GM23248 (cell line): Measurements from ENCODE around the gene RNF125. TPM values are rescaled to one million over a fixed set of nuclear protein-coding genes. Genes with fewer than 3 reads are reported as not detected.
A peak's percentile ranks its signal among the peaks of the same experiment; 100 is the strongest.

Experiments
- DNase-seq: peaks from one replicate; pipeline ENCODE4 v3.0.0-alpha.2; 2015
- H2AFZ ChIP-seq: fragments of 200-600 bp; sonication (generic); 2 replicates; pipeline ENCODE4 v1.6.1; 2016; ENCODE audit warnings: antibody characterized with exemption
- H3F3A ChIP-seq: fragments of 200-600 bp; sonication (generic); 2 replicates; pipeline ENCODE4 v1.6.1; 2016; ENCODE audit warnings: mild to moderate bottlenecking, antibody characterized with exemption, mixed run types; ENCODE audit not compliant: insufficient read depth
- H3K27ac ChIP-seq: fragments of 200-600 bp; sonication (generic); 2 replicates; pipeline ENCODE4 v1.5.1; 2016; ENCODE audit warnings: mild to moderate bottlenecking
- H3K27me3 ChIP-seq: fragments of 200-600 bp; sonication (generic); replicated peaks from 2 replicates; pipeline ENCODE4 v1.6.1; 2016; ENCODE audit warnings: mild to moderate bottlenecking; ENCODE audit not compliant: insufficient read depth
- H3K36me3 ChIP-seq: fragments of 200-600 bp; sonication (generic); 2 replicates; pipeline ENCODE4 v1.6.1; 2016; ENCODE audit warnings: low read depth, mild to moderate bottlenecking
- H3K4me1 ChIP-seq: fragments of 200-600 bp; sonication (generic); 2 replicates; pipeline ENCODE4 v1.6.1; 2016; ENCODE audit warnings: mild to moderate bottlenecking; ENCODE audit not compliant: insufficient read depth
- H3K4me2 ChIP-seq: fragments of 200-600 bp; sonication (generic); one replicate; pipeline ENCODE4 v1.6.1; 2016; ENCODE audit warnings: mild to moderate bottlenecking; ENCODE audit not compliant: unreplicated experiment
- H3K4me3 ChIP-seq: fragments of 200-600 bp; sonication (generic); 2 replicates; pipeline ENCODE4 v1.5.1; 2016; ENCODE audit warnings: mild to moderate bottlenecking
- H3K79me2 ChIP-seq: fragments of 200-600 bp; sonication (generic); 2 replicates; pipeline ENCODE4 v1.6.1; 2016; ENCODE audit warnings: mild to moderate bottlenecking; ENCODE audit not compliant: insufficient read depth
- H3K9ac ChIP-seq: fragments of 200-600 bp; sonication (generic); 2 replicates; pipeline ENCODE4 v1.6.1; 2016; ENCODE audit warnings: mild to moderate bottlenecking
- H3K9me2 ChIP-seq: fragments of 200-600 bp; sonication (generic); 2 replicates; pipeline ENCODE4 v1.6.1; 2016; ENCODE audit warnings: mixed run types, mild to moderate bottlenecking, moderate library complexity; ENCODE audit not compliant: insufficient read depth
- H3K9me3 ChIP-seq: fragments of 200-600 bp; sonication (generic); one replicate; pipeline ENCODE4 v1.6.1; 2017; ENCODE audit warnings: low read depth
- H4K20me1 ChIP-seq: fragments of 200-600 bp; sonication (generic); 2 replicates; pipeline ENCODE4 v1.6.0; 2016; ENCODE audit not compliant: insufficient read depth
- EZH2 ChIP-seq: fragments of 200-600 bp; sonication (generic); IDR thresholded peaks from 2 replicates; pipeline ENCODE4 v1.6.1; 2018; ENCODE audit warnings: antibody characterized with exemption, mild to moderate bottlenecking; ENCODE audit not compliant: insufficient read depth, poor library complexity, severe bottlenecking
- EZH2phosphoT487 ChIP-seq: fragments of 200-600 bp; sonication (generic); IDR thresholded peaks from 2 replicates; pipeline ENCODE4 v1.6.1; 2018; ENCODE audit warnings: antibody characterized with exemption, moderate library complexity, mild to moderate bottlenecking, low read depth; ENCODE audit not compliant: insufficient read depth
- WGBS, 2 experiments: methylation state at CpG; one replicate each; pipeline ENCODE4 v1.1.6; 2015 to 2017; ENCODE audit warnings: low lambda C conversion rate in 2 of 2, low coverage in 1 of 2; ENCODE audit errors: missing lambda C conversion rate in 2 of 2; 5-methylcytosine and 5-hydroxymethylcytosine counted together
- in situ Hi-C: fragments of 300-500 bp; cut with MboI; formaldehyde crosslinking; loops from 2 replicates; pipeline ENCODE4 v1.15.0; 2020
- polyA plus RNA-seq: library from polyadenylated mRNA; unstranded; fragments of >200 nt; fragmentation: Nextera tagmentation; extraction: Ambion mirVana; gene quantifications from 2 replicates; pipeline ENCODE4 v1.2.1, GENCODE V29; 2016
- total RNA-seq: library from RNA; depleted of rRNA; stranded (reverse); fragments of >200 nt; shearing (Covaris generic); gene quantifications from 2 replicates; pipeline ENCODE4 v1.2.3, GENCODE V29; 2014

The RNF125 gene
- total and polyA plus RNA-seq, 2 experiments from 2014 or later = 0.18 to 0.32 TPM

DNA sequence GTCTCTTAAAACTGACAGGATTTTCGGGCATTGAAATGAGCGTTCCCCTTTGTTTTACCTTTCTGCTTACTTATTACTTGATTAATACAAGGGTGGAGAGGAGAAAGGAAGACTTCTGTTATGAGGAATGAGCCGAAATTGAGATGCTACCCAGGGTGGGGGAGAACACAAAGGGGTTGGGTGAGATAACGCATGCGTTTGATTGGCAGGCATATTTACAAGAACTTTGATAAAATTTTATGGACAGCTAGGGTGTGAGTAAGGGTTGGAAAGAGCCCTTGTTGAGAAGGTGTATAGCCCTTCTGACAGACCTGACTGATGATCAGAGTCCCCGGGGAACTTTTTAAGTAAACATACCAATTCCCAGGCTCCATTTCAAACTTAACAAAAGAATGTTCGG lies 74.9 kb downstream of the RNF125 start:
- 19 to 24% methylated on average over 7 of the region's 7 CpGs for WGBS, 2 experiments
- peaks cover 11% of the 10 kb centered on the region; the same call in 1 of the 2 replicates for H3K4me1 ChIP-seq
- peak overlapping the region; percentile 88 for H3K27ac ChIP-seq
- in situ Hi-C loops = no loop called here
- peaks cover 12% of the 10 kb centered on the region for H3F3A ChIP-seq
- H4K20me1 ChIP-seq = no peaks in the 10 kb centered on the region
- H3K9me2 ChIP-seq = no peaks in the 10 kb centered on the region
- peaks cover 56% of the 10 kb centered on the region for H3K79me2 ChIP-seq
- peak overlapping the region; percentile 97 for H3K9ac ChIP-seq
- no peak for DNase-seq
- no peaks in the 10 kb centered on the region for H3K27me3 ChIP-seq
- H3K9me3 ChIP-seq = no peaks in the 10 kb centered on the region
- no peaks in the 10 kb centered on the region for H3K36me3 ChIP-seq
- peak overlapping the region; percentile 78 for H2AFZ ChIP-seq
- H3K4me3 ChIP-seq = peak overlapping the region; percentile 92
- TF ChIP-seq EZH2phosphoT487 (no peak), EZH2 (no peak)
- H3K4me2 ChIP-seq = peak overlapping the region; percentile 93

DNA sequence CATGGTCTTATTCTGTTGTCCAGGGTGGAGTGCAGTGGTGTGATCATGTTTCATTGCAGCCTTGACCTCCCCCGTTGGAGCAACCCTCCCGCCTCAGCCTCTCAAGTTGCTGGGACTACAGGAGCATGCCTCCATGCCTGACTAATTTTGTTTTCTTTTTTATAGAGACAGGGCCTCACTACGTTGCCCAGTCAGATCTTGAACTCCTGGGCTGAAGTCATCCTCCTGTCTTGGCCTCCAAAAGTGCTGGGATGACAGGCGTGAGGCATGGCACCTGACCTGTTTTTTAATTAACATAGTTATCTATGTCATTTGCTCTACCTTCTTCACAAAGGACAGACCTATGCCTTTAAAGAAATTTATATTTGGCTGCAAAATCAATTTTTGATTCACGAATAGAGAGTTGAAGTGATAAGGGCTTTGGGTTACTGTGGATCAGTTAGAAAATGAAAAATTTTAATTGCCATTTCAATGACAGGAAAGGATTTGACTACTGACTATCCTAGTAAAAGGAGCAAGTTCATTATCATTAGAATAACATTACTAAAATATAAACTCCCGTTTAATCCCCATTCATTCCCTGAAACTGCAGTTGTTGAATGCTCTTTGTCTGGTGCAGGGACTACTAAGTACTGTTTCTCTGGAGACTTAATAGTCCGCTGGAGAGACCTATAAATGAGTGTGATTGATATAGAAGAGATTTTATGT lies 76.7 kb downstream of the RNF125 start:
- Histone ChIP-seq H3K9me3 (no peaks in the 10 kb centered on the region), H3K4me2 (no peak overlapping the region), H3K4me1 (peaks cover 11% of the 10 kb centered on the region; the same call in 1 of the 2 replicates), H3K9me2 (no peaks in the 10 kb centered on the region), H3K27me3 (no peaks in the 10 kb centered on the region), H2AFZ (no peak overlapping the region), H3K27ac (no peak overlapping the region), H3K9ac (no peak overlapping the region), H3K79me2 (peaks cover 74% of the 10 kb centered on the region), H3K36me3 (no peaks in the 10 kb centered on the region), H4K20me1 (no peaks in the 10 kb centered on the region), H3K4me3 (no peak overlapping the region), H3F3A (peaks cover 12% of the 10 kb centered on the region)
- in situ Hi-C loops = no loop called here
- no peak for DNase-seq
- WGBS, 2 experiments = 86 to 90% methylated on average over 7 of the region's 7 CpGs
- TF ChIP-seq EZH2phosphoT487 = no peak
- TF ChIP-seq EZH2 = no peak

- in situ Hi-C loops = no loop called here
These were observed 77.2 kb downstream of the RNF125 start for GRCh38 chr18:32095900-32096229.

GRCh38 chr18:32096946-32097345 lies 78.3 kb downstream of the RNF125 start:
- Histone ChIP-seq H4K20me1 (no peaks in the 10 kb centered on the region), H3K4me2 (no peak overlapping the region), H3K9me3 (no peaks in the 10 kb centered on the region), H3K4me3 (no peak overlapping the region), H3K4me1 (peaks cover 8% of the 10 kb centered on the region; the same call in 1 of the 2 replicates), H3K79me2 (peaks cover 90% of the 10 kb centered on the region), H3K9me2 (no peaks in the 10 kb centered on the region), H3F3A (peaks cover 8% of the 10 kb centered on the region), H3K9ac (no peak overlapping the region), H3K36me3 (no peaks in the 10 kb centered on the region), H2AFZ (no peak overlapping the region), H3K27ac (no peak overlapping the region), H3K27me3 (no peaks in the 10 kb centered on the region)
- TF ChIP-seq EZH2phosphoT487 = no peak
- TF ChIP-seq EZH2 = no peak
- DNase-seq = no peak
- WGBS, 2 experiments = 98% methylated on average over 2 of the region's 2 CpGs
- in situ Hi-C loops = no loop called here

More at GRCh38 chr18:32095900-32096229, 77.2 kb downstream of the RNF125 start:
- TF ChIP-seq EZH2phosphoT487 = no peak
- Histone ChIP-seq H3K4me2 (no peak overlapping the region), H3K27me3 (no peaks in the 10 kb centered on the region), H3K79me2 (peaks cover 79% of the 10 kb centered on the region), H3K27ac (no peak overlapping the region), H3K36me3 (no peaks in the 10 kb centered on the region), H2AFZ (no peak overlapping the region), H4K20me1 (no peaks in the 10 kb centered on the region), H3K9ac (no peak overlapping the region), H3F3A (peaks cover 12% of the 10 kb centered on the region), H3K9me3 (no peaks in the 10 kb centered on the region), H3K4me1 (peaks cover 11% of the 10 kb centered on the region; the same call in 1 of the 2 replicates), H3K4me3 (no peak overlapping the region), H3K9me2 (no peaks in the 10 kb centered on the region)
- DNase-seq = no peak
- WGBS, 2 experiments = 88 to 96% methylated on average over 4 of the region's 4 CpGs

DNA sequence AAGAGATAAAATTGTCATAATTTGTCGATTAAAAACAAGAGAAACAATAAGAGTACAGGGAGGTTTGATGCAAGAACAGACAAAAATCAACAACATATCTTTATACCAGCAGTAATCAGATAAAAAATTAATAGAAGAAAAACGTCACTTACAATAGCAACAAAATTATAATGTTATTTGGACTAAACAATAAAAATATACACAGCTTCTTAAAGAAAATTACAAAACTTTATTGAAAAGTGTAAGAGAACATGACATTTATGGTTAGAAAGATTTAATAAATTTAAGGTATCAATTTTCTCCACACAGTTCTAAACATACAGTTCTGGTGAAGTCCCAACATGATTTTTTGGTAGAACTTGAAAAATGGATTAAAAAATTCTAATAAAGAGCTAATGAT lies 85.9 kb downstream of the RNF125 start:
- Histone ChIP-seq H3K9me3 (no peaks in the 10 kb centered on the region), H3K9ac (no peak overlapping the region), H3K4me1 (no peaks in the 10 kb centered on the region), H4K20me1 (no peaks in the 10 kb centered on the region; the same call in 1 of the 2 replicates), H3K36me3 (no peaks in the 10 kb centered on the region; the same call in 1 of the 2 replicates), H3K4me2 (no peak overlapping the region), H3F3A (no peaks in the 10 kb centered on the region), H3K79me2 (peaks cover 100% of the 10 kb centered on the region), H3K27me3 (no peaks in the 10 kb centered on the region), H3K9me2 (no peaks in the 10 kb centered on the region), H3K4me3 (no peak overlapping the region), H3K27ac (no peak overlapping the region), H2AFZ (no peak overlapping the region)
- 82 to 93% methylated on average over 2 of the region's 2 CpGs for WGBS, 2 experiments
- DNase-seq = no peak
- in situ Hi-C loops = no loop called here
- TF ChIP-seq EZH2 = no peak
- TF ChIP-seq EZH2phosphoT487 = no peak
